Stimulated activated naive CD8-positive, alpha-beta T cell treated with anti-CD3 and anti-CD28 coated beads, Interleukin-15, amount 100 ng/mL, for 72 hours (primary cell): Measurements from ENCODE around the gene SMAD6.

ENCODE experiments used
- ATAC-seq: fragments of 150-1000 bp; cut with Tn5 transposase; 2 replicates; pipeline ENCODE4 v1.10.0; 2021; ENCODE audit warnings: mild to moderate bottlenecking, moderate library complexity
- DNase-seq, 2 donors: peaks; one replicate each; pipeline ENCODE4 v3.0.0; 2021 to 2022
- H3K27ac Mint-ChIP-seq, 2 donors: one replicate each; pipeline ENCODE4 v1.8.0; 2022; ENCODE audit warnings: mild to moderate bottlenecking in 2 of 2, mixed read lengths in 2 of 2, moderate library complexity in 2 of 2
- H3K27me3 Mint-ChIP-seq: one replicate; pipeline ENCODE4 v1.8.0; 2022; ENCODE audit warnings: mixed read lengths
- H3K4me1 Mint-ChIP-seq: one replicate; pipeline ENCODE4 v1.8.0; 2022; ENCODE audit warnings: mild to moderate bottlenecking, mixed read lengths
- H3K4me3 Mint-ChIP-seq, 2 donors: one replicate each; pipeline ENCODE4 v1.8.0; 2022; ENCODE audit warnings: mild to moderate bottlenecking in 2 of 2, mixed read lengths in 2 of 2, moderate library complexity in 1 of 2
- H3K9me3 Mint-ChIP-seq, 2 donors: one replicate each; pipeline ENCODE4 v1.8.0; 2022; ENCODE audit warnings: mixed read lengths in 2 of 2

The SMAD6 gene

DNA sequence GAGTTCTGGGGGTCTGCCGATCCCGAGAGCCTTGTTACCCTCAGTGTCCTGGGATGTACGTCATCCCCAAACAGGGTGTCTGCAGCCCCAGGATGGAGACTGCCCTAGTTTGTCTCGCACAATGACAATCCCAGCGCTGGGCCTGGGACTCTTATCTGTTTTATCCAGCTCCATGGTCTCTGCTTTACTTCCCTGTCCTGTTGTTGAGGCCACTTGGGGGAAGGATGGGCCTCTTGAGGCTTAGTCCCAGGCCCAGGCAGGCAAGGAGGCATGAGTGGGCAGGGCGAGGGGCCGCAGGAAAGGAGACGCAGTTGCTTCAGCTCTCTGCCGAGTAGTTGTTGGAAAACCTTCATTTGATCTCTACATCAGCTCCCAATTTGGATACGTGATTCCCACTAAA lies 17.4 kb downstream of the SMAD6 start:
- no peak for DNase-seq
- H3K4me3 Mint-ChIP-seq: no peak overlapping the region
- no peak overlapping the region for H3K27ac Mint-ChIP-seq
- no peaks in the 10 kb centered on the region for H3K27me3 Mint-ChIP-seq
- ATAC-seq: no peak
- H3K4me1 Mint-ChIP-seq: peaks cover 10% of the 10 kb centered on the region
- no peaks in the 10 kb centered on the region for H3K9me3 Mint-ChIP-seq

- Mint-ChIP-seq H3K27ac (no peak overlapping the region), H3K4me1 (peaks cover 10% of the 10 kb centered on the region), H3K9me3 (no peaks in the 10 kb centered on the region), H3K27me3 (no peaks in the 10 kb centered on the region), H3K4me3 (no peak overlapping the region)
- DNase-seq (peak in 1 of 2 donors; percentile 22), ATAC-seq (peak; percentile 80)
Measured at GRCh38 chr15:66720206-66721010, 18.4 kb downstream of the SMAD6 start.

- Mint-ChIP-seq H3K27ac (no peak overlapping the region), H3K27me3 (no peaks in the 10 kb centered on the region), H3K9me3 (no peaks in the 10 kb centered on the region), H3K4me1 (peaks cover 10% of the 10 kb centered on the region), H3K4me3 (no peak overlapping the region)
- DNase-seq (no peak), ATAC-seq (no peak)
Measured at GRCh38 chr15:66721020-66721419, 19.0 kb downstream of the SMAD6 start.

GRCh38 chr15:66721501-66721937 lies 19.5 kb downstream of the SMAD6 start:
- Mint-ChIP-seq H3K9me3 (no peaks in the 10 kb centered on the region), H3K27ac (no peak overlapping the region), H3K4me1 (peaks cover 10% of the 10 kb centered on the region), H3K4me3 (no peak overlapping the region), H3K27me3 (no peaks in the 10 kb centered on the region)
- DNase-seq: no peak
- ATAC-seq: no peak

- ATAC-seq (no peak), DNase-seq (no peak)
- Mint-ChIP-seq H3K4me3 (no peak overlapping the region), H3K27me3 (no peaks in the 10 kb centered on the region), H3K4me1 (peaks cover 10% of the 10 kb centered on the region), H3K9me3 (no peaks in the 10 kb centered on the region), H3K27ac (no peak overlapping the region)
Measured at GRCh38 chr15:66721954-66722353, 19.9 kb downstream of the SMAD6 start.

- DNase-seq (no peak), ATAC-seq (no peak)
- Mint-ChIP-seq H3K9me3 (no peaks in the 10 kb centered on the region), H3K27me3 (no peaks in the 10 kb centered on the region), H3K27ac (no peak overlapping the region), H3K4me3 (no peak overlapping the region), H3K4me1 (peaks cover 10% of the 10 kb centered on the region)
Measured at GRCh38 chr15:66722757-66723540, 20.9 kb downstream of the SMAD6 start.

DNA sequence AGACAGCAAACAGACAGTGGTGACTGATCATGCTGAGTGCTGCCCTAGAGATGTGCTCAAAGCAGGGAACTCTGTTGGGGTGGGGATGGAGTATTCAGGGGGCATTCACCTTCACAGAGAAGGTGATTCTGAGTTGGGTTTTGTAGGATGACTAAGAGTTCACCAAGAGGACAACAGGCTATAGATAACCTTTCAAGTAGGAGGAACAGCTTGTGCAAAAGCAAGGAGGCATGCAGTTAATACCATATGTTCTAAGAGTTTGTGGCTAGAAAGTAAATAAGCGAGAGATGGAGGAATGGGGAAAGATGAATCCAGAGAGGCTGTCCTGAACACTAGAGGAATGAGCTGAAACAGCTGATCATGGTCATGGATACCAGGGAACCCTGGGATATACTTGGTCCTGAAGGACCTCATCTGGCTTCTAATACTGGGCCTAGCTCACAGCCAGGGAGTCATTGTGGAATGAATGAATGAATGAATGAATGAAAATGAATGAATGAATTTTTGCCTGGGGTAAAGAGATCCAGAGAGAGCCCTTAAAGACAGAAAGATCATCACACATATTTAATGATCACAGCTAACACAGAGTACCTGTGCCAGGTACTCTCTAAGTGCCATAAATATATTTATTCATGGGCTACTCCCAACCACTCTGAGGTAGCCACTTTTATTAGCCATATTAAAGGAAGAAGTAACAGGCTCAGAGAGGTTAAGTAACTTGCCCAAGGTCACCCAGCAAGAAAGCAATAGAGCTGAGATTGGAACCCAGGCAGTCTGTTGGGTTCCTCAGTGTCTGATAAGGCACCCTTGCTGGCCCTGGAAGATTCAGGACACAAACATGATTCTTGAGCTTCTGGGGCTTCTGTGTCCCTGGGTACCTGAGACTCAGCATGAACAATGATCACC lies 22.0 kb downstream of the SMAD6 start:
- ATAC-seq (no peak), DNase-seq (no peak)
- no peaks in the 10 kb centered on the region for H3K9me3 Mint-ChIP-seq
- no peak overlapping the region for H3K4me3 Mint-ChIP-seq
- no peaks in the 10 kb centered on the region for H3K27me3 Mint-ChIP-seq
- no peak overlapping the region for H3K27ac Mint-ChIP-seq
- peaks cover 10% of the 10 kb centered on the region for H3K4me1 Mint-ChIP-seq

DNA sequence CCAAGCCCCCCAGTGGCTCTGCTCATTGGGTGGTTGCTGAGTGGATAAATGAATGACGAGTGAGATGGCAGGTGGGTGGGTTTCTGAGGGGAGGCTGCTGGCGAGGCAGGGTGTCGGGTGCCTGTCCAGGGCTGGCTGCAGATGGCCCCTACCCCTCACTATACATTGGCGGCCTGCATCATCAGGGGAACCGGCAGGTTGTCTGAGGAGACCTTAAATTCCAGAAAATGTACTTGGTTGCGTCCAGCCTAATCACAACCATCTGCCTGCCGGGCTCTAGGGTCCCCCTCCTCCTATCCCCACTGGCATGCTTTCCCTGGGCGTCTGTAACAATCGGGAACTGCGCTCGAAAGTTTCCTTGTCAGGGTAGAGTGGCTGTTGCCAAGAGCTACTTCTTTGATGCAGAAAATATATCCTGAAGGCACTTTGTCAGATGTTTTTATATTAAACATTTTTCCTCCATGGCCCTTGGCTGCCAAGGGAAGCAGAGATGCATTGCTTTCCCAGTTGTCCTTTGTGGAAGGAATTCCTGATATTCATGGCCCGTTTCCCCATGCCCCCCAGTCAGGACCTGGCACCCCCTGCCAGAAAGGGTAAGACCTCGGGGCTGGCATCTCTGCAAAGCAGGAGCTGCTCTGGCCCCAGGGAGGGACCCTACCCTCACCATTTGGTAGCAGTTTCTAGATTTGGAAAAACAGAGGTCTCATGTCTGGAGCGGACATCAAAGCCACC lies 22.9 kb downstream of the SMAD6 start:
- no peaks in the 10 kb centered on the region for H3K9me3 Mint-ChIP-seq
- DNase-seq: no peak
- no peak overlapping the region for H3K4me3 Mint-ChIP-seq
- no peak for ATAC-seq
- peak overlapping the region in 1 of 2 donors; percentile 11 for H3K27ac Mint-ChIP-seq
- H3K4me1 Mint-ChIP-seq: peaks cover 10% of the 10 kb centered on the region
- H3K27me3 Mint-ChIP-seq: no peaks in the 10 kb centered on the region

DNA sequence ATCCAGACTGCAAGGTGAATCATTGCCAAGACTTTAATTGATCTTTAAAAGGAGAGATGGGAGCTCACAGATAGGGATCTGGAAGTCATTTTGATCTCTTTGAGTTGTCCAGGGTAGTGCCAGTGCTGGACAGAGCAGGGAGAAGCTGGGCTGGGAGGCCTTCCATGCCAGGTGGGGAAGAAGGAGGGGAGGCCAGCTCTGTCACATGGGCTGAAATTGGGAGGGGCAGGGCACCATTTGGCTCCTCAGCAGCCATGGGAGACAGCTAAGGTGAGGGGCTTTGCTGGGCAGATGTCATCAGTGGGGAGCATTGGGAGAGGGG lies 23.4 kb downstream of the SMAD6 start:
- Mint-ChIP-seq H3K27me3 (no peaks in the 10 kb centered on the region), H3K27ac (peak overlapping the region in 1 of 2 donors; percentile 11), H3K4me1 (peaks cover 7% of the 10 kb centered on the region), H3K4me3 (no peak overlapping the region), H3K9me3 (no peaks in the 10 kb centered on the region)
- ATAC-seq (no peak), DNase-seq (no peak)

- DNase-seq (no peak), ATAC-seq (no peak)
- H3K4me3 Mint-ChIP-seq: no peak overlapping the region
- H3K4me1 Mint-ChIP-seq: no peaks in the 10 kb centered on the region
- no peaks in the 10 kb centered on the region for H3K27me3 Mint-ChIP-seq
- no peaks in the 10 kb centered on the region for H3K9me3 Mint-ChIP-seq
- H3K27ac Mint-ChIP-seq: no peak overlapping the region
Measured at GRCh38 chr15:66726386-66726785, 24.4 kb downstream of the SMAD6 start.

GRCh38 chr15:66729331-66729951 lies 27.4 kb downstream of the SMAD6 start:
- no peak overlapping the region for H3K4me3 Mint-ChIP-seq
- no peaks in the 10 kb centered on the region for H3K27me3 Mint-ChIP-seq
- ATAC-seq (no peak), DNase-seq (no peak)
- no peaks in the 10 kb centered on the region for H3K4me1 Mint-ChIP-seq
- H3K27ac Mint-ChIP-seq: no peak overlapping the region
- H3K9me3 Mint-ChIP-seq: no peaks in the 10 kb centered on the region

GRCh38 chr15:66730168-66731021 lies 28.4 kb downstream of the SMAD6 start:
- DNase-seq (no peak), ATAC-seq (peak; percentile 75)
- Mint-ChIP-seq H3K4me1 (no peaks in the 10 kb centered on the region), H3K4me3 (no peak overlapping the region), H3K27me3 (no peaks in the 10 kb centered on the region), H3K9me3 (no peaks in the 10 kb centered on the region), H3K27ac (no peak overlapping the region)

DNA sequence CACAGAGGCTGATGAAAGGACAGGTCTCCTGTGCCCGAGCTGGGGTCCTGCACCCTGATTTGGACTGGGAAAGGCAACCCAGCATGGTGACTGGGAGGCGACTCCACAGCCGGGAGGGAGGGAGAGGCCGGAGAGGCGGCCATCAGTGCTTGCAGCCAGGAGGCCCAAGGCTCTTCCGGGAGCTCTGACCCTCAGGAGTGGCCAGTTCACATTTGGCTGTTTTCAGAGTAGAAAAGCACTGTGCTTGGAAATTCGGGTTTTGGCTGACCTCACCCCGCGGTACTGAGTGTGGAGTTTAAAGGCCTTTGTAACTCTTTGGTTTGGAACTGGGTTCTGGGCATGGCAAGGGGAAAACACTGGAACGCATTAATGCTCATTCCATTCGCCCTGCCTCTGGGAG lies 31.9 kb downstream of the SMAD6 start:
- no peaks in the 10 kb centered on the region for H3K9me3 Mint-ChIP-seq
- DNase-seq (no peak), ATAC-seq (no peak)
- H3K27ac Mint-ChIP-seq: no peak overlapping the region
- no peak overlapping the region for H3K4me3 Mint-ChIP-seq
- no peaks in the 10 kb centered on the region for H3K4me1 Mint-ChIP-seq
- no peaks in the 10 kb centered on the region for H3K27me3 Mint-ChIP-seq
